HepG2 (cell line): Measurements from ENCODE around the gene CCDC177.

Source experiments
- CC2D1A ChIP-seq: sonication (generic); formaldehyde crosslinking; IDR thresholded peaks from 2 replicates; pipeline ENCODE4 v1.8.1; 2023; ENCODE audit warnings: mild to moderate bottlenecking, missing genetic modification reagents
- HDAC2 ChIP-seq: sonication (generic); formaldehyde crosslinking; IDR thresholded peaks from 2 replicates; pipeline ENCODE4 v1.4.0; 2020; ENCODE audit warnings: missing genetic modification reagents
- NFE2 ChIP-seq: sonication (generic); formaldehyde crosslinking; IDR thresholded peaks from 2 replicates; pipeline ENCODE4 v1.4.0; 2020; ENCODE audit warnings: missing genetic modification reagents
- NFYB ChIP-seq: sonication (generic); formaldehyde crosslinking; IDR thresholded peaks from 2 replicates; pipeline ENCODE4 v1.4.0; 2020; ENCODE audit warnings: missing genetic modification reagents
- PLRG1 ChIP-seq: fragments of 450-650 bp; conservative IDR thresholded peaks from 2 replicates; pipeline ENCODE4 v1.6.1; 2016
- ZNF292 ChIP-seq: sonication (generic); formaldehyde crosslinking; IDR thresholded peaks from 2 replicates; pipeline ENCODE4 v1.8.1; 2022; ENCODE audit warnings: mild to moderate bottlenecking, low read depth, missing genetic modification reagents, borderline replicate concordance

DNA sequence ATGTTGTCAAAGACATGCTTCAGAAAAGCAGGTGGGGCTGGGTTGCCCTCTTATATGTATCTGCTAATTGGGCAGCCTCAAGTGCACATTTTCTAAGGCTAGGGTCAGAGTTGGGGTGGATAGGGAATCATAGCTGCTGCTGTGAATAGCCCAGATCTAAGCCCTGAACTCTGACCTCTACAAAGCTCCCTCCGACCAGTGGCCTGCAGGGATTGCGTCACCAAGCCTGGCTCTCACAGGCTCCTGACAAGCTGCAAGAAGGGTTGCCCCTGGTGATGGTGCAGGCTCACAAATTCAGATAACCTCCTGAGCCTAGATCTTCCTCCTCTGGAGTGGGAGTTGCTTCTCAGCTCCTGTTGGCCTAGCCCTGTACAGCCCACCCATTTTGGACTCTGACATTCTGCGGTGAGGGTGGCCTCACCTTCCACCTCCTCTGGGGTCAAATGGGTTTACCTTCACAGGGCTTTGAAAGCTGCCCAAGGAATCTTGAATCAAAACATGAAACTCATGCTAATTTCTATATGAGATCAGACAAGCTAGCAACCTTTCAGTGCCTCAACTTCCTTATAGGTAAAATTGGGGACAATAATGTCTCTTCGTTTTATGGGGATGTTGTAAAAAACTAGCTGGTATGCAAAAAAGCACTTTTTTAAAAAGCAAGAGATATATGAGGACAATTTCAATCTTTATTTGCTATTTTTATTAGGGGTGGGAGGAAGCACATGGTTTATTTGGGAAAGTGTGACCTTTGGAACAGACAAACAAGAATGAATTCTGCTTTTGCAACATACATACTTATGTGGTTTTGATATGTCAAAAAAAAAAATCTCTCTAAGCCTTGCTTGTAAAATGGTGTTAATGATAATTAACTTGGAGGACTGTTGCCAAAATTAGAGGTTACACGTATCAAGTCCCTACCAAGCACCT, 31.9 kb upstream of the CCDC177 start:
- TF ChIP-seq HDAC2 (CRISPR knock-in tag) (peak; percentile 79; the same call in 1 of the 2 replicates), NFYB (CRISPR knock-in tag) (peak; percentile 34), ZNF292 (CRISPR knock-in tag) (peak; percentile 79; the same call in 1 of the 2 replicates), CC2D1A (CRISPR knock-in tag) (no peak), NFE2 (no peak), PLRG1 (no peak)
